ENCODE measurements around the gene CNTNAP1.

Gene CNTNAP1

DNA sequence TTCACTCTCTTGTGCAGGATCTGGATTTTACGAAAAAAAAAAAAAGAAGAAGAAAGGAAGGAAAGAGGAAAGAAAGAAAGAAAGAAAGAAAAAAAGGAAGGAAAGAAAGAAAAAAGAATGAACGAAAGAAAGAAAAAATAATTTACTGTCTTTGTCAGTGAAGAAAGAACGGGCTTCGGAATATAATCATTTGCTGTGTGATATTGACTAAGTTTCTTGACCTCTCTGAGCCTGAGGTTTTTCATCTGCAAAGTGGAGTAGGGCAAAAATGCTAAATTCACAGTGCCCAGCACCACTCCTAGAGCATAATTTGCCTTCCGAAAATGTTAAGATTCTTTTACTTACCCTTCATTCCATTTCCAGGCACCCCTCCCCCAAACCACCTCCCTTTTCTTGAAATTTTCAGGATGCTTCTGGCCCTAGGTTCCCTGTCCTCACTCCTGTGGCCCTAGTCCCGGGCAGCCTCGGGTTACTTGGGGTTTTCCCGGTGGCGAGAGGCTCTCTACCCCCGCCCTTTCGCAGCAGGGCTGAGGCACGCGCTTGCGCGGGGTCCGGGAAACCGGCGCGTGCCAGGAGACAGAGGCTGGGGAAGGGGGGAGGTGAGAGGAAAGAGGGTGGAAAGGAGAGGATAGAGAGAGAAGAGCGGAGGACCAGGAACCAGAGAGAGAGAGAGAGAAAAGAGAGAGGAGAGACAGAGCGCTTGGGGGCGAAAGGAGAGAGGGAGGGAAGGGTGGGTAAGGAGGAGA is at the start of gene CNTNAP1:
Gene CNTNAP1 (plus strand): TSS at position 556 of the 746 bp plus-strand sequence. CDS start 299 bp downstream, outside the sequence.
- TF ChIP-seq, protein P1, sequence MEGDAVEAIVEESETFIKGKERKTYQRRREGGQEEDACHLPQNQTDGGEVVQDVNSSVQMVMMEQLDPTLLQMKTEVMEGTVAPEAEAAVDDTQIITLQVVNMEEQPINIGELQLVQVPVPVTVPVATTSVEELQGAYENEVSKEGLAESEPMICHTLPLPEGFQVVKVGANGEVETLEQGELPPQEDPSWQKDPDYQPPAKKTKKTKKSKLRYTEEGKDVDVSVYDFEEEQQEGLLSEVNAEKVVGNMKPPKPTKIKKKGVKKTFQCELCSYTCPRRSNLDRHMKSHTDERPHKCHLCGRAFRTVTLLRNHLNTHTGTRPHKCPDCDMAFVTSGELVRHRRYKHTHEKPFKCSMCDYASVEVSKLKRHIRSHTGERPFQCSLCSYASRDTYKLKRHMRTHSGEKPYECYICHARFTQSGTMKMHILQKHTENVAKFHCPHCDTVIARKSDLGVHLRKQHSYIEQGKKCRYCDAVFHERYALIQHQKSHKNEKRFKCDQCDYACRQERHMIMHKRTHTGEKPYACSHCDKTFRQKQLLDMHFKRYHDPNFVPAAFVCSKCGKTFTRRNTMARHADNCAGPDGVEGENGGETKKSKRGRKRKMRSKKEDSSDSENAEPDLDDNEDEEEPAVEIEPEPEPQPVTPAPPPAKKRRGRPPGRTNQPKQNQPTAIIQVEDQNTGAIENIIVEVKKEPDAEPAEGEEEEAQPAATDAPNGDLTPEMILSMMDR (IDR thresholded peaks at IDR 0.05) = no peak
- H3K27ac ChIP-seq = no peak within 1 kb of the TSS
- H3K27me3 ChIP-seq = peaks cover 64% of the 10 kb centered on the region
- no peaks in the 10 kb centered on the region for H3K36me3 ChIP-seq
- no peaks in the 10 kb centered on the region for H3K9me3 ChIP-seq
- no peak within 1 kb of the TSS for H3K4me3 ChIP-seq (ENCODE audit: low read depth in 1 of 2, low read length in 1 of 2)
- H3K4me1 ChIP-seq (ENCODE audit: control insufficient read depth in 1 of 2, insufficient read depth in 1 of 2, low read depth in 1 of 2, low read length in 1 of 2) = peaks cover 47 to 50% of the 10 kb centered on the region in 2 experiments

DNA sequence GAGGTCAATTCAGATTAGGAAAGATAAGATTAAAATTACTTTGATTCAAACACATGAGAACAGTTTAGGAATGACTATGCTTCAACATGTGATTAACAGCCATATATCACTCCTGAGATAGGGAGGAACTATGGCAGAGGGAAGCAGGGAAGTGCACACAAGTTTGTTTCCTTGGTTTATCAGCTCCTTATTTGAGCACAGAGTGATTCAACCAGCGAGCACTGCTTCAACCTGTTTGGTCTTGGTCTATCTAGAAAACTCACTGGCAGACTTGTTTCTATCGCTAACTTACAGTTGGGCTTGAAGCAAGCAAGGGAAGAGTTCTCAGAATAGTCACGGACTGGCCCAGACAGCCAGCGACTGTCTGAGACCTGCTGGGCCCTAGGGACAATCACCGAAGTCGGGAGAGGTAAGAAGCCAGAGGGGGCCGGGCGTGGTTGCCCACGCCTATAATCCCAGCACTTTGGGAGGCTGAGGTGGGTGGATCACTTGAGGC is 49.3 kb upstream of the CNTNAP1 start:
- Histone ChIP-seq H3K27me3 (no peaks in the 10 kb centered on the region), H3K36me3 (no peaks in the 10 kb centered on the region), H3K4me1 (ENCODE audit: control insufficient read depth in 1 of 2, insufficient read depth in 1 of 2, low read depth in 1 of 2, low read length in 1 of 2) (peaks cover 17 to 20% of the 10 kb centered on the region in 2 experiments), H3K9me3 (no peaks in the 10 kb centered on the region), H3K27ac (no peak overlapping the region), H3K4me3 (ENCODE audit: low read depth in 1 of 2, low read length in 1 of 2) (no peak overlapping the region)
- TF ChIP-seq, protein P1 (IDR thresholded peaks at IDR 0.05) = no peak

DNA sequence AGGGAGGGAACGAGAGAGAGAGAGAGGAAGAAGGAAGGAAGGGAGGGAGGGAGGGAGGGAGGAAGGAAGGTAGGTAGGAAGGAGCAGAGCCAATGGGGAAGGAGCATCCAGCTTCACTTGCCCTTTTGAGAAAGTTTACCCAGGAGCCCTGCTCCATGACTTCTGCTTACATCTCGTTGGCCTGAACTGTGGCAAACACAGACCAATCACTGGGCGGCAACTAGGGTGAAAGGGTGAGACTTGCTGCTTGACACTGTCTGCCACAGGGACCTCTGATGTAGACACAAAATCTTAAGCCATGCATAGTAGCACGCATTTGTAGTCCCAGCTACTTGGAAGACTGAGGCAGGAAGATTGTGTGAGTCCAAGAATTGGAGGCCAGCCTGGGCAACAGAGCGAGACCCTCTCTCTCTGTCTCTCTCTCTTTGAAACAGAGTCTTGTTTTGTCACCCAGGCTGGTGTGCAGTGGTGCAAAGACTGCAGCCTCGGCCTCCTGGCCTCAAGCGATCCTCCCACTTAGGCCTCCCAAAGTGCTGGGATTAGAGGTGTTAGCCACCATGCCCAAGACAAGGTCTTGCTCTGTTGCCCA is 42.7 kb upstream of the CNTNAP1 start:
- Histone ChIP-seq H3K4me3 (ENCODE audit: low read depth in 1 of 2, low read length in 1 of 2) (no peak overlapping the region), H3K27me3 (peaks cover 31% of the 10 kb centered on the region), H3K9me3 (no peaks in the 10 kb centered on the region), H3K27ac (no peak overlapping the region), H3K4me1 (ENCODE audit: control insufficient read depth in 1 of 2, insufficient read depth in 1 of 2, low read depth in 1 of 2, low read length in 1 of 2) (no peaks in the 10 kb centered on the region), H3K36me3 (no peaks in the 10 kb centered on the region)
- TF ChIP-seq, protein P1 (IDR thresholded peaks at IDR 0.05) = no peak

DNA sequence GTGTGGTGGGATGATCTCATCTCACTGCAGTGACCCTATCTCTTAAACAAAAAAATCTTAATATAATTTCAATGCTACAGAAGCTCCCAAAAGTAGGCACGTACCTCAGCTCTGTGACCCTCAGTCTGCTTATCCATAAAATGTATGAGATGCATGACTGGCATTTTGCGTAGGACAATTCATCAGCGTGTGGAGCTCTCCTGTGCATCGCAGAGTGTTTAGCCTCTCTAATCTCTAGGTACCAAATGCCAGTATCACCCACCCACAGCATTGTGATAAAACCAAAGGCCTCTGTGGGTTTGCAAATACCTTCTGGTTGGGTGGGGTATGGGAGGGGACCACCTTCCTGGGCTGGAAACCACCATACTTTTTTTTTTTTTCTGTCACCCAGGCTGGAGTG is 42.2 kb upstream of the CNTNAP1 start:
- Histone ChIP-seq H3K4me3 (ENCODE audit: low read depth in 1 of 2, low read length in 1 of 2) (no peak overlapping the region), H3K27me3 (peaks cover 31% of the 10 kb centered on the region), H3K4me1 (ENCODE audit: control insufficient read depth in 1 of 2, insufficient read depth in 1 of 2, low read depth in 1 of 2, low read length in 1 of 2) (no peaks in the 10 kb centered on the region), H3K27ac (no peak overlapping the region), H3K9me3 (no peaks in the 10 kb centered on the region), H3K36me3 (no peaks in the 10 kb centered on the region)
- TF ChIP-seq, protein P1 (IDR thresholded peaks at IDR 0.05) = no peak

GRCh38 chr17:42642336-42642735 is 40.0 kb upstream of the CNTNAP1 start:
- no peaks in the 10 kb centered on the region for H3K4me1 ChIP-seq (ENCODE audit: control insufficient read depth in 1 of 2, insufficient read depth in 1 of 2, low read depth in 1 of 2, low read length in 1 of 2)
- H3K27me3 ChIP-seq = peaks cover 31% of the 10 kb centered on the region
- TF ChIP-seq, protein P1 (IDR thresholded peaks at IDR 0.05) = no peak
- H3K4me3 ChIP-seq (ENCODE audit: low read depth in 1 of 2, low read length in 1 of 2) = no peak overlapping the region
- no peaks in the 10 kb centered on the region for H3K36me3 ChIP-seq
- no peak overlapping the region for H3K27ac ChIP-seq
- no peaks in the 10 kb centered on the region for H3K9me3 ChIP-seq
